HG02763 (cell line): Measurements from ENCODE around the gene RAB35.

ENCODE experiments used
- ATAC-seq: cut with Tn5 transposase; IDR thresholded peaks from one replicate; pipeline ENCODE4 v1.9.1; 2021; ENCODE audit warnings: mild to moderate bottlenecking, moderate library complexity; ENCODE audit not compliant: unreplicated experiment

The RAB35 gene

DNA sequence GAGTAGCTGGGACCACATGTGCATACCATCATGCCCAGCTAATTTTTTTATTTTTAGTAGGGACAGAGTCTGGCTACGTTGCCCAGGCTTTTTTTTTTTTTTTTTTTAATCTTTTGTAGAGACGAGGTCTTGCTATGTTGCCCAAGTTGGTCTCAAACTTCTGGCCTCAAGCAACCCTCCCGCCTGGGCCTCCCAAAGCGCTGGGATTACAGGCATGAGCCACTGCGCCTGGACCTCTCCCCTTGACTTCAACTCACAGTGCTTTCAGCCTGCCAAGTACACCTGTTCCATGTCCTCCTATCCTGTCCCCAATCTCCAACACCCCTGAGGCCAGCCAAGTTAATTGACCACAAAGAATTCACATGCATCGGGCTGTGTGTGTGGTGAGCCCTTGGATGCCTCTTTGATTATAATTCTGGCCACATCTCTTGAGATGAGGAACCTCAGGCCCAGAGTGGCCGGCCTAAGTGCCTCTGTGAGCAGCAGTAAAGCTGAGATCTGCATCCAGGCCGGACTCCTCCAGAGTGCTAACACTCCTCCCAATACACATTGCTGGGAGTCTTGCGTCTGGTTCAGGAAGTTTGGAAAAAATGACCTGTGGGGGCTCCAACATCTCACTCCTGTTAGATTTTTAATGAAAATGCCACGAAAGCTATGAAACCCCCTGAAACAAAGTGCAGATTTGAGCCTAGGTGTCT lies 6.8 kb downstream of the RAB35 start:
- no peak for ATAC-seq

DNA sequence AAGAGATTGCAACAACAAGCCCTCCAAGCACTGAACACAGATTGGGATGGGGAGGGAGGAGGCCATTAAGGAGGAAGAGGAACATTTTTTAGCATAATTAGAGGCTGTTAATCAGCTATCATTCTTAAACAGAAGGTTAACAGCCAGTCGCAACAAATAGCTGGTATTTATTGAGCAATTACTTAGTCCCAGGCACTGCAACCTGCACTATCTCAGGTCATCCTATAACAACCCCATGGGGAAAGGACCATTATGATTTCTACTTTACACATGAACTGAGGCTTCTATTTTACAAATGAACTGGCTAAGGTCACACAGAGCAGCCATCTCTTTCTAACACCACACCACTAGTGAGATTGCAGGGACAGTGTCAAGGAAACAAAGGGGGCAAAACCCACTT lies 10.4 kb downstream of the RAB35 start:
- ATAC-seq, result no peak

DNA sequence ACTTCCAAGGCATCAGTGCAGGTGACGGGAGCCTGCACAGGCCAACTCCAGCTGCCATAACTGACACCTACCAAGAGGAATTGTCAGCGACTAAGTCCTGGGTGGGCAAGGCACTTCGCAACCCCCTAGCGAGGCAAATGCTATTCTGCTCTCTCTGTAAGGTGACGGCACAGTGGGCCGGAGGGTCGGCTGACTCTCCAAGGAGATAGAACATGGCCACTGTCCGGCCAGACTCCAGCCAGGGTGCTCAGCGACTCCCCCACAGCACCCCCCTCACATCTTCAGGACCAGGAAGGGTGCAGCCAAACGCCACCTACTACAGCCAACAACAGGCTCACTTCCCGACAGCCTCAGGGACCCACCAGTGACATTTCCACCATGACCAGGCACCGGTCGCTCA lies 13.2 kb downstream of the RAB35 start:
- ATAC-seq, result no peak

DNA sequence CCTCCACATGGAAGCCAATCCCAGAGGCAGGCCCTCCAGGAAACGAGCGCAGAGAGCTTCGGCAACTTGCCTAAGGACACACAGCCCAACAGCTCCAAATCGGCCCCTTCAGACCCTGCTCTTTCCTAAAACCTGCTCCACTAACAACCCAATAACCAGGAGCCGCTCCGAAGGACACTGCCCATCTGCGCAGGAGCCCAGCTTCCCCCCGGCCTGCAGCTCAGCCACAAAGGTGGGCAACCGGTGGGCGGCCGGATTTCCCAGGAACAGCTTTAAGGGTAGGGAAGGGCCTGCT lies 13.6 kb downstream of the RAB35 start:
- no peak for ATAC-seq

DNA sequence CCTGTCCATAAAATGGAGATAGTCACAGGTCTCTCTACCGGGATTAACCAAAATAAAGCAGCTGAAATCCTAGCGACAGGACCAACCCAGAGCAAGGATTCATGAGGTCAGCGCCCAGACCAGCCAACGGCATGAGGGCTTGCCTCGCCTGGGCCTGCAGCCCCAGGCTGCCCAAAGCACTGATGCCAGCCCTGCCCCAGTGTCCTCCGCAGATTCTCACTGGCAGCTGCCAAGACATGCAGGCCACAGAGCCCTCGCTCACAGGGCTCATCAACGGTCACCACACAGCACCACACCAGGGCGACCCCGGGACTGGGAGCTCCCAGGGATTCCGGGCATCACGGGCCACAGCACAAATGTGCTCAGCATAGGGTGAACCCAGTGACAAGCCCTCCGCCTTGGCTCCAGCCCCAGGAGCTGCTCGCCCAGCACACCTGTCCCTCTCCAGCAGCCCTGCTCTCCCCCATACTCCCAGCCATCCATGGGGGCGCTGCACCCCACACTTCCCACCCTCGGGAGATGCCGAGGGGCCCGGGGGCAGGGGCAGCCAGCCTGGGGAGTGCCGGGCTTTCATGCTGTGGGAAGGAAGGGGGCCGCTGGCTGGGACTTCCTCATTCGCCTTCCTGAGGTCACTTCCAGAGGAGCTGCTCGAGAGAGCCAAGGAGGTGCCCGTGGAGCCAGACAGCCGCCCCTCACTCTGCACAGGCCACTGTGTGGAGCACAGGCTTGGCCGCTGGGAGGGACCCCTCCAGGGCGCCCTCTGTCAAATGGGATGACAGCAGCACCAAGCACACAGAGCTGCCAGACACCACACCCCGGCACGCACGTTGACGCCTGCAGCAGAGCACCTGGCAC lies 14.1 kb downstream of the RAB35 start:
- ATAC-seq, result no peak

DNA sequence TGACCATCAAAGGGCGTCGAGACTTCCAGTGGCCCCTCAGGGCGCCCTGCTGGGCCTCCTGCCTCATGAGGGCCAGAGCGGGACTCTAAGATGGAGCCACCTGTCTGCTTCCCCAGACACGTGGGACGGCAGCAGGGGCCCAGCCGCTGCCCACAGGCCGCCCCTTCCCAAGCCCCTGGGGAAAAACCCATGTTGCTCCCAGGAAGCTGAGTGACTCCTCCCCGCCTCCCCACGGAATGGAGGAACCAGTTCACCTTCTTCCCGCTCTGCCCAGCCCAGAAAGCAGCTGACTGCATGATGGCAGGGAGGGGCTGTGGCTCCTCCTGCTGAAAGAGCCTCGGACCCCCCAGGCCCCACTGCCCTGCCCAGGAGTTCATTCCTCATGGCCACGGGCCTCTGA lies 14.9 kb downstream of the RAB35 start:
- no peak for ATAC-seq

DNA sequence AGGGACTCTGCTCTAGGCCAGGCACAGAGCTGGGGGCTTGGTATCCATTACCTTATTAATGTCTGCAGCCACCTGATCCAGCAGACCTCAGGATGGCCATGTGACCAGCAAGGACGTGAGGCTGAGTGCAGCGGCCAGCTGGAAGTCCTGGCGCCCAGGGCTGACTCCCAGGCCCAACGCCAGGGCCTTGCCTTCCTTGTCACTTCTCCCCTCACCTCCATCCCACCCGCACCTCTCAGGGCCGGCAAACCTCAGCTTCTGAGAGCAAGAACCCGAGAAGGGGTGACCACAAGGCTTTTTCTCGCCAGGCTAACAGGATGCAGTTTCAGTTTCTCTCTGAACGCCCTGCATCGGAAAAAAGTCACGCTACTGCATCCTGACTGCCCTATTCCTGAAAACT lies 15.4 kb downstream of the RAB35 start:
- ATAC-seq, result no peak

DNA sequence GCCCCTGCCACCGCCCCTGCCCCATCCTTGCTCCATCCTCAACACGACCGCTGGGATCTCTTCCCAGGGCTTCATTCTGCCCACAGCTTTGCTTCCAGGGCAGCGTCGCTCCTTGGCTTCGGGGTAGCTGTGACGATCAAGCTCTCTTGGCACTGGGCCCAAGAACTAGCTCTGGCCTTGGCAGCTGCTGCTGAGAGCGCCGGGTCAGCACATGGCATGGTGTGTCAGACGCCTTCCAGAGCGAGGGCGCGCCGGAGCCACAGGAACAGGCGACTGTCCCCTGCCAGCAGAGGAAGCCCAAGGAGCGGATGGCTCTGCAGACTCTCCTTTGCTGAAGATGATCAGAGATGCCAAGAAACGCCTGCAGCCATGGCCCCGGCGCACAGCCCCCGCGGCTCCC lies 15.9 kb downstream of the RAB35 start:
- no peak for ATAC-seq

DNA sequence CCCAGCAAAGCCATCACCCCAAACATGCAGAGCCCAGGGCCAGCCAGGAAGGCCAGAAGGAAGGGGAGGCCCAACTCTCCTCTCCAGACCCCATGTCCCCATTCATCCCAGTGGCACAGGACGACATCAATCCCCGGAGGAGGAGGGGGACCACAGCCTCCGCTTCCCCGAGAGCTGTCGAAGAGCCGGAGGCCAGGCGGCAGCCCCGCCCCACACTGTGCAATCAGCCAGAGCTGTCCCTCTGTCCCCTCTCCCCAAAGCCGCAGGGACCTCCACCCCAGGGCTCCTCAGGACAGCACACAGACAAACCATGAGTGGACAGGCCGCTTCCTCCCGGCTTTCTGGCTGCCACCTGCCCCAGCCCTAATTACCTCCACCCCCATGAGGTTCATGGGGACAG lies 16.8 kb downstream of the RAB35 start:
- ATAC-seq, result no peak

DNA sequence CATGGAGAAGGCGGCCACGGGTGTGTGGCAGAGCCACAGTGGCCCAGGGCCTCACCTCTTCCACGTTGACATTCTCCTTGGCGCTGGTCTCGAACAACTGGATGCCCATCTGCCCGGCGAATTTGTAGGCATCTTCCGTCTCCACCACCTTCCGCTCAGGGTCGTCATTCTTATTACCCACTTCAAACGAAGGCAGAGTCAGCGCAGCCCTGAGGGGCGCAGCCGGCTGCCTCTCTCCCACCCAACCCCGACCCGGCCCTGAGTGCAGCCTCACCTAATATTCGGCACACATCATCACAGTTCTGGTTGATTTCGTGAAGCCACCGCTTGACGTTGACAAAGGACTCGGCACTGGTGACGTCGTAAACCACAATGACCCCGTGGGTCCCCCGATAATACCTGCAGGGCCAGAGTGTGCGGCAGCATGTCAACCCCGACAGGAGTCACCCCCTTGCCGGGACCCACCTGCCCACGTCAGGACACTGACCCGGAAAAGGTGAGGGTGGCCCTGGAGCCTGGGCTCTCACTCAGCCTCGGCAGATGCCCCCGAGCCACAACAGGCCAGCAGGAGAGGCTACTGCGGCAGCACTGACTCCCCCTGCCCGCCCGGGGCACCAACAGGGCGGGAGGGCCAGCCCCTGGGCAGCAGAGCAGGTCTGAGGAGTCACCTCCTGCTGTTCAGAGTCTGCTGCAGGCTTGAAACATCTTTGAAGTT lies 17.6 kb downstream of the RAB35 start:
- no peak for ATAC-seq

DNA sequence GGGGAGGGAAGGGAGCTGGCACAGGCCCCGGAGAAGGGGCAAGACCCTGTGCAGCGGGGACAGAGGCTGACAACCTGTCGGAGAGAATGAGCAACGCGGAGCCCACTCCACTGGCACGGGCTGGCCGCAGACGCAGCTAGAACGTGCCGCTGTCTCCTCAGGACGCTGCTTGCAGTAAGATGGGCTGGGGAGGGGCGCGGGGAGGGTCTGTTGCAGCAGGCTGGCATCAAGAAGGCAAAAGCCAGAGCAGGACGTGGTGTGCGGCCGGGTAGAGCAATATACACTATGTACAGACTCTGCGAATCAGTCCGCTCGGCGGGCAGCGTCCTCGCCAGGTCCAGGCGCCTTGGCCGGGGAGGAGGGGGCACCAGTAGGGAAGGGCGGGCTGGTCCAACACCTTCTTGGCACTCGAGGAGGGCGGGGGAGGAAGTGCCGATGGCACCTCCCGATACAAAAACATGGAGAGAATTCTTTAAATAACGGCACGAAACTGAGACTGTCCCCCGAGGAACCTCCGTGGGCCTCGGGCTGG lies 19.8 kb downstream of the RAB35 start:
- no peak for ATAC-seq

DNA sequence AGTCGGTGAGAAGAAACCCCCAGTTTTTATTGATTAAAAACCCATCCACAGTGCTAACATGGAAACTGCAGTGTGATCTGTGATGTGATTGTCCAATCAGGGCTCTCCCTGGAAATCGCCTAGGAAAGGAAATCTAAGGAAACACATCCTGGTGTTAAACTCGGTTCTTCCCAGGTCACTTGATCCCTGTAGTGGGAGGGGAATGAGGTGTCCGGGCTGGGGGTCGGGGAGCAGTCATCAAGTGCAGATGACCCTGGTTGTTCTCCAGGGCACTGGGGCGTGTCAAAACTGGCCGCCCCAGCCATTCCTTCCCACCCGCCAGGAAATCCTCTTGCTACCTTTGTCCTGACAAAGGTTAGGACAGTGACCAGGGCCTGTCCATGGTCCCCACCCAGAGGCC lies 20.8 kb downstream of the RAB35 start:
- no peak for ATAC-seq

DNA sequence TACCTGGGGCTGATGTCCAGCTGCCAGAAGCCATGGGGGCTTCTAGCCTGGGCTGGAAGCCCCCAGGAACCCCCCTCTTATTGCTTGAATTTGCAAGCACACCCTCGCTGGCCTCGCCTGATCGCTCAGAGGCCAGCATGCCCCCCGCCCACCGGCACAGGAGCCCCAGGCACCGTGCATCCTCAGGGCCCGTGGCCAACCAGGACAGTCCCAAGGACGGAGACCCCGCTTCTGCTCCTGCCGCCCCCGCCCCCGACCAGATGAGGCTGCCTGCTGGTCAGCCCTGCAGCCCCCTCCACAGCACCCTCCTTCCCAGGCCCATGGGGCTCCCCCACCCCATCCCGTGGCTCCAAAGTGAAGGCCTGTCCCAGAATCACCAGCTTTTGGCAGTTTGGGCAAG lies 21.2 kb downstream of the RAB35 start:
- ATAC-seq, result no peak

DNA sequence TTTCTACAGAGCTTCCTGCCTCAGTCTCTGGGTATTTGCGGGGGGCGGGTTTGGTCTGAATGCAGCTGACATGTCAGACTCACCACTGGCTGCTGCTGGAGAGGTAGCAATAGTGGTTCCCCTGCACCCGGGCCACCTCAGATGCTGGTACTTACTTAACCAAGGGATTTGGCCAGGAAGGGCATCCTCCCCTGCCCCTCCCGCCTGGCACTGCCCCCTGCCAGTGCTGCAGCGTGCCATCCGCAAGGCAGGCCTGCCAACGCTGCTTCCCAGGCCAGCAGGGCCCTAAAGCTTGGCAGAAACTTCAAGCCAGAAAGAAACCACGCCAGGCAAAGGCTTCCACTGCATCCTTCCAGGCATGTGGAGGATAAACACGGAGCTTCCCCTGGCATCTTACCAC lies 22.1 kb downstream of the RAB35 start:
- ATAC-seq, result no peak

DNA sequence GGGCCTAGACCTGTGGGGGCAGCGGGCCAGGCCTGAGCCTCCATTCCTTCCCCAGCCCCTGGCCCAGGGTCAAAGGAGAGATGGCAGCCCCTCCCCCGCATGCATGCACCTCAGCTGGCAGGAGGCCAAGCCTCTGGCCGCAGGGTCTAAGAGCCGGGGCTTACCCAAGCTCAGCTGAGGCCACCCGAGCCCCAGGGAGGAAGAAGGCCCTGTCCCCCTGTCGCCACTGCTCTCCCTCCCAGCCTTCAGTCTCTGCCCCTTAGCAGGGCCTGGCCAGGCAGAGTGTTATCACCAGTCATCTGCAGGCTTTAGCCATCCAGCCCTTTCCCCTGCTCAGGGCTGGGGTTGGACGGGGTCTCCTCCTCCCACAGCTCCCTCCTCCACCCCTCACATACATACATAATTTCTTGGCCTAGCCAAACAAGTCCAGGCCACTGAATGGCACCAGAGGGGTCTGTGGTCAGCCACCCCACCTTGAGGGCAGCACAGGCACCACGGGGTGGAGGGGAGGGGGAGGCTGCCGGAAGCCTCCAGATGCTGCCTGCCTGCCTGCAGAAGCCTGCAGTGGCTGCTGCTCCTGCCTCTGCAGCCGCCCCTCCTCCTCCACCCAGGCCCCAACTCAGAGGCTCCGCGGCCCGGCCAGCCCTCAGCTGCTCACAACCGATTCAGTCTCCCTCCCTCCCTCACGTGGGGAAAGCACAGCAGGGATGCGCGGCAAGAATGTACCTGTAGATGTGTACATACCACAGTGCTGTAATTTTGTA lies 22.8 kb downstream of the RAB35 start:
- no peak for ATAC-seq

DNA sequence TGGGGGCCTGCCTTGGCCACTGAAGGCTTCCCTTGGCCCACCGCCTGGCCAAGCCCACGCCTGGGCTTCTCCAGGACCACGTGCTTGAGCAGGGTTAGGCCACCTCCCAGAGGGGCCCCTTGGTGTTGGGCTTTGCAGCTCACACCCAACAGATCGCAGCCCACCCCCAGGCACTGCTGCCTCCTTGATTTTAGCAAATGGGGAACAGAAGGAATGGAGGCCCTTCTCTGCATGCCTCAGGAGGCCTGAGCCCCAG lies 23.3 kb downstream of the RAB35 start:
- no peak for ATAC-seq

DNA sequence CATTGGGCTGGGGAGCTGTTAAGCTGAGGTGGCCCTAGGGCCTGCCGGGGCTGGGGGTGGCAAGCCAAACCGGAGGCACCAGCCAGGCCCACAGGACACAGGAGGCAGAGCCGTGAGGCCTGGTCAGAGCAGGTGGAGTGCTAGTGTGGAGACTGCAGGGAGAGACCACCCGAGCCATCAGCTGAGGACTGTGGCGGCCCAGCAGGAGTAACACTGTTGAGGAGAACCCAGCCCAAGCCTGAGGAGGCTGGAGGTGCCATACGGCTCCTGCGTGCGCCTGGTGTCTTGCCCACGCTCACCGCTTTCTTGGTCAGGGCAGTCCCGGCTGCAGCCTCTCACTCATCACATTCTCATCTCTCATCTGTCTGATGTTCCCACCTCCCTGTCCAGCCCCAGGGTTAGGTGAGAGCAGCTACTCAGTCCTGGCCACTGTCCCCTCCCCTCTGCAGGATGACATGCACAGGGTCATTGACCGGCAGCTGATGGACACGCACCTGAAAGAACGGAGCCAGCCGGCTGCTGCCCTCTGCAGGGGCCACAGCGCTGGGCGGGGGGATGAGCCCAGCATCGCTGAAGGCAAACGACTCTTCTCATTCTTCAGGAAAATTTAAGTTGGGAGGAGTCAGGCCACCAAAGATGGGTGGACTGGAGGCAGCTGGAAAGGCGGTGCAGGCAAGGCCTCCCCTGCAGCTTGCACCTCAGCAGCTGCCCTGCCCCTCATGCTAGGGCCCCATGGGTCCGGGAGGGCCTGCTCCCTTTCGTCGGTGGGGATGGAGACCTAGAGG lies 23.8 kb downstream of the RAB35 start:
- no peak for ATAC-seq

DNA sequence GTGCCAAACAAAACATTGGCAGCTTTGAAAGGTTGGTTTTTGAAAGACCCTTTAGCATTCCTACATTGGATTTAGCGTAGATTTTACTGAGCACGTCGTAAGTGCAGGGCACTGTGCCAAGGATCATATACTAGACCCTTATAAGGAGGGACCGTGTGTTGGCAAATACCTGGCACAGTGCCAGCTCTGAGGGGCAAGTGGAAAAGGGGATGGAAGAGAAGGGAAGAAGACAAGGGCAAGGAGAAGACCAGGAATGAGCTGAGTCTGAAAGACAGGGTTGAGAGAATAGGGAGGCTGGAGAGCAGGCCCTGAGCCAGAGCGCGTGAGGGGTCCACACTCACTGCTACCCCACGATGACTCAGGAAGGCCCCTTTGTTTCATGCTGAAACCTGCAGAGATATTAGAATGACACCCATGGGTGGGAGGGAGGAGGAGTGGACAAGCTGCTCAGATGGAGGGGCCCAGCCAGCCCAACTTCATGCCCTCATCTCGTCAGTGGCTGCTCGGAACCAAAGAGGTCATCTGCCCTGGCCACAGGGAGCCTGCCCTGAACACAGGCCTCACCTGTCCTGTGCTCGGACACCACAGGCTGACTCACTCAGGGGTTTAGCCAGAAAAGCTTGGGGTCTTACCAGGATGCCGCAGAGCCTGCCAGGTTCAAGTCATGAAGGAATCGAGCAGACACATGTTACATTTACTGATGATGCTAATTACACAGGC lies 25.0 kb downstream of the RAB35 start:
- ATAC-seq, result no peak

DNA sequence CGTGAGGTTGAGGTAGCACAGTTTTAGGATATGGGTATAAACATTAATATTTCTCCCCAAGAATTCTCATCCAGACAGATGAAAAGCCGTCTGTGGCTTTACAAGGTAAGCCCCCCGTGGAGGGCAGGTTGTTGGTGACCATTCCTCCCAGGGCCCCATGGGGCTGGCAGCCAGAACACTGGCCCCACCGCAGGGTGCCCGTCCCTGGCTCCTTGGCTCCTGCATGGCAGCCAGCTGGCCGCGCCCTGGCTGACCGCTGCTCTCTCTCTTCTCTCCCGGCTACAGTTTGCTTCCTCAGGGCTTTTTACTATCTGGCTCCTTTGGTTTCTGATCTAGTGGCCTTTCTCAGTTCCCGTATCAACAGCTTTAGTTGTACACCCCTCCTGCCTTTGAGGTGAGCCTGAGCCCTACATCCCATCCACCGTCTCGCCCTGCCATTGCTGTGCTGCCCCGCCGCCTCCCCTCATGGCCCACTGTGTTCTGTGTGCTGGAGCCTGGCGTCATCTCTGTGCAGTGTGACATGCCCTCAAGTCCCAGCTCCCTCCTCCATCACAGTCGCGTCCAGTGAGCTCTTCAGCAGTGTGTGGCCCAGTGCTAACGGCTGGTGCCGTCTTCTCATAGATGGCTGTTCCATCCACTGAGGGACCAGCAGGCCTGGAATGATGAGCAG lies 25.8 kb downstream of the RAB35 start:
- ATAC-seq, result no peak
